ENCODE data around the gene TMEM44.

TMEM44 gene

DNA sequence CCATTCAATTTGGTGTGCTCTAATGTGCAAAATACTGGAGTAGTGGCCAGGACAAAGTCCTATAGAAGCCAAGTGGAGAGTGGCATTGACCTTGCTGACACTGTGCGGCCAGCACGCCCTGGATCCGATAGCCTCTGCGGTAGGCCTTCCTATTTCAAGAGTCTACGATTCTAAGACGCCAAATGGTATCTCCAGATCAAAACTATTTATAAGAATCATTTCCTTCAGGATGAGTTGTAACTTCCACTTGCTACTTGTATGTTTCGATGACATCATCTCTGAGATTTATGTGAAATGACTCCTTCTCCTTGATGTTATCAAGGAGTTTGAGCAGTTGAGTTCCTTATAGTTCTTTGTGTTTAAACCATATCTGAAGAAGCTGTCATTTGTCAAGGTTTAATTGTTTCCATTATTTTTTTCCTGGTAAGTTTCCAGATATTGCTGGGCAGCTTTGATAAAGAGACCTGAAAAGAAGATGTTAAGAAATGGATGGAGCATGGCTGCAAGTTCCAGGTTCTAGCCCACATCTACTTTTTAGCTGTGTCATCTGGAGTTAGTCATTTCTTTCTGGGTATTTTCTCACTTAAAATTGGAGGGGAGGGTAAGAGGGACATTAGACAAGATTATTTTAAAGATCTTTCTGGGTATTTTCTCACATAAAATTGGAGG lies 71.8 kb downstream of the TMEM44 start:
- Histone ChIP-seq H3K4me1 (ENCODE audit: control insufficient read depth in 2 of 2, insufficient read depth in 1 of 2, low read depth in 1 of 2, low read length in 2 of 2) (peaks cover under 1 to 3% of the 10 kb centered on the region in 2 donors), H3K9me3 (replicated peaks in 1 of 2; ENCODE audit: control insufficient read depth in 2 of 2, insufficient read depth in 1 of 2, low read depth in 1 of 2, low read length in 2 of 2) (no peaks in the 10 kb centered on the region), H3K18ac (ENCODE audit: low read length) (no peak overlapping the region), H4K8ac (ENCODE audit: low read depth, low read length) (no peak overlapping the region), H2AK5ac (ENCODE audit: low read depth, low read length) (no peak overlapping the region), H3K36me3 (replicated peaks in 1 of 2; ENCODE audit: control insufficient read depth in 2 of 2, insufficient read depth in 2 of 2, low read length in 2 of 2) (no peaks in the 10 kb centered on the region), H3K27me3 (ENCODE audit: control insufficient read depth in 3 of 3, insufficient read depth in 3 of 3, low read depth in 1 of 3, low read length in 3 of 3) (peaks cover 0 to 23% (median 0%) of the 10 kb centered on the region in 3 experiments), H3K23ac (ENCODE audit: low read depth, low read length, poor library complexity) (no peak overlapping the region), H2AFZ (ENCODE audit: low read length) (no peak overlapping the region), H3K4me3 (ENCODE audit: low read length in 2 of 2) (no peak overlapping the region), H2BK15ac (ENCODE audit: low read length) (no peak overlapping the region), H3K4ac (ENCODE audit: low read length) (no peak overlapping the region), H2BK120ac (ENCODE audit: low read depth, low read length) (no peak overlapping the region), H2BK5ac (ENCODE audit: low read length) (no peak overlapping the region), H3K14ac (ENCODE audit: low read length) (no peak overlapping the region), H4K91ac (ENCODE audit: low read depth, low read length, poor library complexity) (no peak overlapping the region), H3K27ac (replicated peaks; ENCODE audit: low read length) (no peak overlapping the region), H2BK12ac (ENCODE audit: low read length) (no peak overlapping the region), H3K79me1 (ENCODE audit: low read depth, low read length) (no peaks in the 10 kb centered on the region), H3K9ac (ENCODE audit: low read depth, low read length, poor library complexity) (no peak overlapping the region), H3K4me2 (ENCODE audit: insufficient read depth, low read length, poor library complexity, severe bottlenecking) (no peak overlapping the region)
- WGBS, 2 donors (ENCODE audit: extremely low coverage in 2 of 2, insufficient read length in 2 of 2, insufficient replicate concordance in 1 of 2): no CpG with 5 or more reads among the region's 7 CpGs
- no peak for DNase-seq (ENCODE audit: low spot score)

DNA sequence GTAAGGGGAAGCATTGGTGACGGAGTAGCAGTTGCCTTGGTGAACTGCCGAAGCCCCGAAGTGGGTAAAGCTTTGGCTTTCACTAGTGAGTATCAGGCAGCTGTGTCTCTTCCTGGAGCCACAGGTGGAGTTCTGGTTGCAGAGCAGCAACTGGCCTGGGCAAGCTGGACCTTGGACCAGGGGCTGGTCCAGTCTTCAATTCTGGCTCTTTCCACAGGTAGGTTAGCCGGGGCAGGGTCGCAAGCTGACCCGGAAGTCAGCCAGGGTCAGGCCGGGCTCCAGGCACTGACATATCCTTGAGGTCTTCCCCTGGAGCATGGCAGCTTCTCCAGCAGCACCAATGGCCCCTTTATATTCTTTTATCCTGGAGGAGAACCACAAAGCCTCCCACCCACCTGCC lies 73.2 kb downstream of the TMEM44 start:
- Histone ChIP-seq H3K27me3 (ENCODE audit: control insufficient read depth in 3 of 3, insufficient read depth in 3 of 3, low read depth in 1 of 3, low read length in 3 of 3) (peaks cover 0 to 16% (median 0%) of the 10 kb centered on the region in 3 experiments), H2BK120ac (ENCODE audit: low read depth, low read length) (no peak overlapping the region), H3K18ac (ENCODE audit: low read length) (peak overlapping the region; percentile 11), H2BK15ac (ENCODE audit: low read length) (no peak overlapping the region), H3K23ac (ENCODE audit: low read depth, low read length, poor library complexity) (no peak overlapping the region), H3K4me2 (ENCODE audit: insufficient read depth, low read length, poor library complexity, severe bottlenecking) (no peak overlapping the region), H3K9ac (ENCODE audit: low read depth, low read length, poor library complexity) (no peak overlapping the region), H4K91ac (ENCODE audit: low read depth, low read length, poor library complexity) (no peak overlapping the region), H2BK12ac (ENCODE audit: low read length) (no peak overlapping the region), H4K8ac (ENCODE audit: low read depth, low read length) (no peak overlapping the region), H3K36me3 (replicated peaks in 1 of 2; ENCODE audit: control insufficient read depth in 2 of 2, insufficient read depth in 2 of 2, low read length in 2 of 2) (no peaks in the 10 kb centered on the region), H3K9me3 (replicated peaks in 1 of 2; ENCODE audit: control insufficient read depth in 2 of 2, insufficient read depth in 1 of 2, low read depth in 1 of 2, low read length in 2 of 2) (no peaks in the 10 kb centered on the region), H3K27ac (replicated peaks; ENCODE audit: low read length) (no peak overlapping the region), H3K14ac (ENCODE audit: low read length) (no peak overlapping the region), H3K79me1 (ENCODE audit: low read depth, low read length) (no peaks in the 10 kb centered on the region), H2AK5ac (ENCODE audit: low read depth, low read length) (no peak overlapping the region), H2AFZ (ENCODE audit: low read length) (no peak overlapping the region), H3K4me3 (ENCODE audit: low read length in 2 of 2) (no peak overlapping the region), H2BK5ac (ENCODE audit: low read length) (no peak overlapping the region), H3K4me1 (ENCODE audit: control insufficient read depth in 2 of 2, insufficient read depth in 1 of 2, low read depth in 1 of 2, low read length in 2 of 2) (peaks cover 7 to 12% of the 10 kb centered on the region in 2 donors), H3K4ac (ENCODE audit: low read length) (no peak overlapping the region)
- WGBS, 2 donors (ENCODE audit: extremely low coverage in 2 of 2, insufficient read length in 2 of 2, insufficient replicate concordance in 1 of 2): no CpG with 5 or more reads among the region's 7 CpGs
- no peak for DNase-seq (ENCODE audit: low spot score)

DNA sequence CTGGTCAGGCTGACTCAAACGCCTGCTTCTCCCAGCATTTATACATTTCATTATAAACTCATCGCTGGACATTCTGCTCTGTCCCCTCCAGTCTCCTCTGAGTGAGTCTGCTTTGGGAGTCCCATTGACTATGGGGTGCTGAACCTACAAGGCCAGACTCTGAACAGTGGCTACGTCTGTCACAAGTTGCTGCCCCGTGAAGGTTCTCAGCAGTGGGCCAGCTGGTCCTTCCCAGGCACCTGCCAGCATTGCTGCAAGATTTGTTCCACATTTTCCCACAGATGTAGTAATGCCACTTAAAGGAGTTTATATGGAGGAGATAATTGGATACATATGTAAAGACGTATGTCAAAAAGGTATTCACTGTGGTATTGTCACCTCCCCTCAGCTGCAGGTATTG lies 73.7 kb downstream of the TMEM44 start:
- no CpG with 5 or more reads among the region's 5 CpGs for WGBS, 2 donors (ENCODE audit: extremely low coverage in 2 of 2, insufficient read length in 2 of 2, insufficient replicate concordance in 1 of 2)
- peaks cover 7 to 12% of the 10 kb centered on the region in 2 donors for H3K4me1 ChIP-seq (ENCODE audit: control insufficient read depth in 2 of 2, insufficient read depth in 1 of 2, low read depth in 1 of 2, low read length in 2 of 2)
- H3K27ac ChIP-seq (replicated peaks; ENCODE audit: low read length): no peak overlapping the region
- H3K36me3 ChIP-seq (replicated peaks in 1 of 2; ENCODE audit: control insufficient read depth in 2 of 2, insufficient read depth in 2 of 2, low read length in 2 of 2): no peaks in the 10 kb centered on the region
- no peak overlapping the region for H2AFZ ChIP-seq (ENCODE audit: low read length)
- H3K18ac ChIP-seq (ENCODE audit: low read length): no peak overlapping the region
- no peak for DNase-seq (ENCODE audit: low spot score)
- H4K91ac ChIP-seq (ENCODE audit: low read depth, low read length, poor library complexity): no peak overlapping the region
- no peak overlapping the region for H3K4me2 ChIP-seq (ENCODE audit: insufficient read depth, low read length, poor library complexity, severe bottlenecking)
- no peak overlapping the region for H3K4me3 ChIP-seq (ENCODE audit: low read length in 2 of 2)
- H3K14ac ChIP-seq (ENCODE audit: low read length): no peak overlapping the region
- H2BK5ac ChIP-seq (ENCODE audit: low read length): no peak overlapping the region
- no peak overlapping the region for H2AK5ac ChIP-seq (ENCODE audit: low read depth, low read length)
- H3K23ac ChIP-seq (ENCODE audit: low read depth, low read length, poor library complexity): no peak overlapping the region
- no peak overlapping the region for H2BK120ac ChIP-seq (ENCODE audit: low read depth, low read length)
- H4K8ac ChIP-seq (ENCODE audit: low read depth, low read length): no peak overlapping the region
- no peak overlapping the region for H3K9ac ChIP-seq (ENCODE audit: low read depth, low read length, poor library complexity)
- H2BK15ac ChIP-seq (ENCODE audit: low read length): no peak overlapping the region
- peaks cover 0 to 16% (median 0%) of the 10 kb centered on the region in 3 experiments for H3K27me3 ChIP-seq (ENCODE audit: control insufficient read depth in 3 of 3, insufficient read depth in 3 of 3, low read depth in 1 of 3, low read length in 3 of 3)
- no peak overlapping the region for H3K4ac ChIP-seq (ENCODE audit: low read length)
- no peaks in the 10 kb centered on the region for H3K9me3 ChIP-seq (replicated peaks in 1 of 2; ENCODE audit: control insufficient read depth in 2 of 2, insufficient read depth in 1 of 2, low read depth in 1 of 2, low read length in 2 of 2)
- no peak overlapping the region for H2BK12ac ChIP-seq (ENCODE audit: low read length)
- H3K79me1 ChIP-seq (ENCODE audit: low read depth, low read length): no peaks in the 10 kb centered on the region

DNA sequence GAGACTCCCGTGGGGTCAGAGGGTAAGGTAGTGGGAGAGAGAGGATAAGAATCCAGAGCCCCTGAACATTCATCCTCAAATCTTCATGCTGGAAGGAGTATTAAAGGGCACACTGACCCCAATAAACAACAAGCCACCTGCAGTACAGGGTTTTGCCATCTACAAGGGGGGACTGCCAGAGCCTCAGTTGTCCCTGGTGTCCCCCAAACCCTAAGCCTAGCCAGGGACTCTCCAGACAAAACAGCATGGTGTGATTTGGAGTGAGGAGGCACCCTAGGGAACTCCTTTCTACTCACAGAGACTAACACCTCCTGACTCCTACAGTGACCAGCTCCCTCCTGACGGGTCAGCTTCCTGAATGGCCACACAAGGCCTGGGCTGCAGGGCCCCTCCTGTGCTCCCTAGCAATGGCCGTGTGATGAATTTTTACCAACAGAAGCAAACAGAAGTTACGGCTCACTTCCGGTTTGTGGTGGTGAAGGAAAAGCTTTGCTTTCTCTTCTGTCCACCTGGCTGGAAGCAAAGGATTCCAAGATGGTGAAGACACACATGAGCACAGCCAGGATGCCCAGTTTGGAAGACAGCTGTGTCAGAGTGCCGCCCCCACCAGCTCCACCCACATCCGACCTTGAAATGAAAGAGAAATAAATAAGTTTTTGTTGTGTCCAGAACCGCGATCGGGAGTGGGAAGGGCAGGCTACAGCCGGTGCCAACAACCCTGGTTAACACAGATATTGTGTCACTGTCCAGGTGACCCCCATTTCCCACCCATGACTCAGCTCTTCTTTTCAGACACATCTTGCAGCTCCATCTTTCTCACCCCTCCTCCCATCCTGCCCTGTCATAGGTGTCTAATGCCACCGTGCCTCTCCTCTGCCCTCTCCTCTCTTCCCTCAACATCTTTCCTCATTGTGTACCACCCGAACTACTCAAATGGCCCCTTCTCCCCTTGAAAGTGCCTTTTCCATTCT lies 76.8 kb downstream of the TMEM44 start:
- Histone ChIP-seq H4K91ac (ENCODE audit: low read depth, low read length, poor library complexity) (no peak overlapping the region), H2BK5ac (ENCODE audit: low read length) (no peak overlapping the region), H2BK12ac (ENCODE audit: low read length) (no peak overlapping the region), H3K14ac (ENCODE audit: low read length) (no peak overlapping the region), H3K36me3 (replicated peaks in 1 of 2; ENCODE audit: control insufficient read depth in 2 of 2, insufficient read depth in 2 of 2, low read length in 2 of 2) (no peaks in the 10 kb centered on the region), H4K8ac (ENCODE audit: low read depth, low read length) (no peak overlapping the region), H2BK15ac (ENCODE audit: low read length) (no peak overlapping the region), H3K4me3 (ENCODE audit: low read length in 2 of 2) (no peak overlapping the region), H3K4ac (ENCODE audit: low read length) (no peak overlapping the region), H2BK120ac (ENCODE audit: low read depth, low read length) (no peak overlapping the region), H3K9ac (ENCODE audit: low read depth, low read length, poor library complexity) (no peak overlapping the region), H2AK5ac (ENCODE audit: low read depth, low read length) (no peak overlapping the region), H3K18ac (ENCODE audit: low read length) (peak overlapping the region; percentile 6), H3K4me1 (ENCODE audit: control insufficient read depth in 2 of 2, insufficient read depth in 1 of 2, low read depth in 1 of 2, low read length in 2 of 2) (peaks cover 7 to 13% of the 10 kb centered on the region in 2 donors), H3K9me3 (replicated peaks in 1 of 2; ENCODE audit: control insufficient read depth in 2 of 2, insufficient read depth in 1 of 2, low read depth in 1 of 2, low read length in 2 of 2) (no peaks in the 10 kb centered on the region), H3K79me1 (ENCODE audit: low read depth, low read length) (no peaks in the 10 kb centered on the region), H2AFZ (ENCODE audit: low read length) (peak overlapping the region; percentile 71), H3K27me3 (ENCODE audit: control insufficient read depth in 3 of 3, insufficient read depth in 3 of 3, low read depth in 1 of 3, low read length in 3 of 3) (peaks cover 0 to 3% (median 0%) of the 10 kb centered on the region in 3 experiments), H3K27ac (replicated peaks; ENCODE audit: low read length) (no peak overlapping the region), H3K23ac (ENCODE audit: low read depth, low read length, poor library complexity) (no peak overlapping the region), H3K4me2 (ENCODE audit: insufficient read depth, low read length, poor library complexity, severe bottlenecking) (no peak overlapping the region)
- no peak for DNase-seq (ENCODE audit: low spot score)
- no CpG with 5 or more reads among the region's 13 CpGs for WGBS, 2 donors (ENCODE audit: extremely low coverage in 2 of 2, insufficient read length in 2 of 2, insufficient replicate concordance in 1 of 2)

Data from neuronal stem cell (in vitro differentiated cells).